Kidney epithelial cell (primary cell): ENCODE measurements around the gene PCLO. TPM values are rescaled to one million over a fixed set of nuclear protein-coding genes. Genes with fewer than 3 reads are reported as not detected.

Source experiments
- DNase-seq: peaks from one replicate; pipeline ENCODE4 v3.0.0-alpha.2; 2010; ENCODE audit warnings: low read depth
- H3K27me3 ChIP-seq: 2 replicates; pipeline ENCODE4 v1.6.0; 2011; ENCODE audit warnings: low read length; ENCODE audit not compliant: control insufficient read depth, insufficient read depth
- H3K36me3 ChIP-seq: 2 replicates; pipeline ENCODE4 v1.5.1; 2011; ENCODE audit warnings: low read length; ENCODE audit not compliant: control insufficient read depth, insufficient read depth
- H3K4me3 ChIP-seq: 2 replicates; pipeline ENCODE4 v1.5.1; 2011; ENCODE audit warnings: low read depth, mild to moderate bottlenecking, control low read depth, low read length
- total RNA-seq: library from RNA; depleted of rRNA; stranded (reverse); fragments of >200 nt; gene quantifications from 2 replicates; pipeline ENCODE4 v1.2.3, GENCODE V29; 2015
- TF ChIP-seq, protein P1 (sequence below): IDR thresholded peaks from 2 replicates; pipeline ENCODE4 v1.5.1; 2011; ENCODE audit warnings: mild to moderate bottlenecking, moderate library complexity, low read length, control low read depth, inconsistent platforms; ENCODE audit not compliant: insufficient read depth, poor library complexity, severe bottlenecking

The PCLO gene
- total RNA-seq, 1 donor from 2014 or later = 4.7 TPM

GRCh38 chr7:82810558-82811259 is 352.0 kb downstream of the PCLO start:
- DNase-seq = peak; percentile 34
- Histone ChIP-seq H3K4me3 (no peak overlapping the region), H3K36me3 (no peaks in the 10 kb centered on the region), H3K27me3 (no peaks in the 10 kb centered on the region)
- TF ChIP-seq, protein P1, sequence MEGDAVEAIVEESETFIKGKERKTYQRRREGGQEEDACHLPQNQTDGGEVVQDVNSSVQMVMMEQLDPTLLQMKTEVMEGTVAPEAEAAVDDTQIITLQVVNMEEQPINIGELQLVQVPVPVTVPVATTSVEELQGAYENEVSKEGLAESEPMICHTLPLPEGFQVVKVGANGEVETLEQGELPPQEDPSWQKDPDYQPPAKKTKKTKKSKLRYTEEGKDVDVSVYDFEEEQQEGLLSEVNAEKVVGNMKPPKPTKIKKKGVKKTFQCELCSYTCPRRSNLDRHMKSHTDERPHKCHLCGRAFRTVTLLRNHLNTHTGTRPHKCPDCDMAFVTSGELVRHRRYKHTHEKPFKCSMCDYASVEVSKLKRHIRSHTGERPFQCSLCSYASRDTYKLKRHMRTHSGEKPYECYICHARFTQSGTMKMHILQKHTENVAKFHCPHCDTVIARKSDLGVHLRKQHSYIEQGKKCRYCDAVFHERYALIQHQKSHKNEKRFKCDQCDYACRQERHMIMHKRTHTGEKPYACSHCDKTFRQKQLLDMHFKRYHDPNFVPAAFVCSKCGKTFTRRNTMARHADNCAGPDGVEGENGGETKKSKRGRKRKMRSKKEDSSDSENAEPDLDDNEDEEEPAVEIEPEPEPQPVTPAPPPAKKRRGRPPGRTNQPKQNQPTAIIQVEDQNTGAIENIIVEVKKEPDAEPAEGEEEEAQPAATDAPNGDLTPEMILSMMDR = peak; percentile 64

- TF ChIP-seq, protein P1 = no peak
- no peak for DNase-seq
- no peaks in the 10 kb centered on the region for H3K27me3 ChIP-seq
- H3K36me3 ChIP-seq = no peaks in the 10 kb centered on the region
- H3K4me3 ChIP-seq = no peak overlapping the region
These were observed 354.1 kb downstream of the PCLO start for GRCh38 chr7:82808633-82809032.

DNA sequence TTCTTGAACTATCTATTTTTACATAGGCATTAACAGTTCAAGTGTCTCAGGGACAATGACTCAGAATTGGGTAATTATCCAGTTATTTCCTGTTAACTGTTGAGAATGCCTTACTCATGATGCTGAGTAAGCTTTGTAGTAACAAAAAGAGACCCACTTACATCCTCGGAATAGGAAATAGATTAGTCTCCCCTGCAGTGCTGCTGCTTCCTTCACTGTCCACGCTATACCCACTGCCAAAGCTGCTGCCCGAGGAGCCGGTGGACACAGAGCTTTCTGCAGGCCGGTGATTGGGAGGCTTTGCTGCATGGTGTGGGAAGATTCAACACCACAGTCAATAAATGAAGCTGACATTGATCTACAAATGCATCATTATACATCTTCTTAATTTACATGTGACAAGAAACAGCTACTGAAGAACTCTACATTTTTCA is 357.1 kb downstream of the PCLO start:
- Histone ChIP-seq H3K4me3 (peak overlapping the region; percentile 26), H3K27me3 (no peaks in the 10 kb centered on the region), H3K36me3 (no peaks in the 10 kb centered on the region)
- TF ChIP-seq, protein P1 = no peak
- DNase-seq = peak; percentile 84

DNA sequence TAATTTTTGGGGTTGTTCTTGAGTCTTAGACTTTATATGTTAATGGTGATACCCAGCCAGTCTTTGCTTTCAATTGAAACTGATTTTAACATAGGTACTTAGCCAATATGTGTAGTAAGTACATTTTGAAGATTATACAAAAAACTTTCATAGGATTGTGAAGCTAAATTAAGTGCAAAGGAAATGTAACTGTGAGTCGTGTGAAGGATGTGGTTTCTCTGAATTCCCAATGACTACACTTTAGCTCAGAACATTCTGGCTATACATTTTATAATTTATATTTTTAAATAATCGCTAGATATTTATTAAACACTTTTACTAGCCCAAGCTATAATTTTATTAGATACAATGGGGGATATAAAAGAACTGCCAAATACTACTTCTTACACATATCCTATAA is 359.3 kb downstream of the PCLO start:
- no peaks in the 10 kb centered on the region for H3K36me3 ChIP-seq
- DNase-seq = no peak
- no peaks in the 10 kb centered on the region for H3K27me3 ChIP-seq
- TF ChIP-seq, protein P1 = no peak
- no peak overlapping the region for H3K4me3 ChIP-seq

DNA sequence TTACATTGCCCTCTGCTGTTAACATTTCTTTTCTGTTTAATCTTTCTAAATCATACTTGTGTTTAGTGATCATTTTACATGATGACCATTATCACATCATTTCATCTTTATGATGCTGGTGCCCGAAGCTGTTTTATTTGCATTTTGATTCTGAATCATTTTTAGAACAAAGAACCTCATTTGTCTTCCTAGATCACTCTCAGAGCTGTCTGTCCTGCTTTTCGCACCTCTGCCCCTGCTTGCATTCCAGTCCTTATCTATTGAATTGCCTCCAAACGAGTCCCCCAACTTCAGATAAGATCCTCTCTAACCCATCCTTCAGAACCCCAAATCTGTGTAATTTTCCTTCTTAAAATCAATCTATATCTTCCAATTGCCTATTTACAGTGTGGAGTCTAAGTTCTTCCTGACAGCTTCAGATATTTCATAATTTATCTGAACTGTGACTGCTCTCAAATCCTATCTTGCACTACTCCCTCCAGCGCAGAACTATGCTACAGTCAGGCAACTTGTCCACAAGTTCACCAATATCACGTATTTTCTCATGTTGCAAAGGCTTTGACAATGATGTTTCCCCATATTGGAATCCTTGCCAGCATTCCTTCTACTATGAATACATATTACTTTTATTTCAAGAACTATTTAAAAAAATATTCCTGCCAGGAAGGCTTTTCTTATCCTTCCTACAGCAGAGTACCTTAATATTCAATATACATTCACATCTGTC is 372.6 kb downstream of the PCLO start:
- H3K4me3 ChIP-seq = no peak overlapping the region
- no peaks in the 10 kb centered on the region for H3K27me3 ChIP-seq
- TF ChIP-seq, protein P1 = no peak
- no peaks in the 10 kb centered on the region for H3K36me3 ChIP-seq
- DNase-seq = no peak
